K562 (cell line): ENCODE results near the gene PLCB3. TPM values are rescaled to one million over a fixed set of nuclear protein-coding genes. Genes with fewer than 3 reads are reported as not detected.

Experiments
- ARID1B ChIP-seq: fragments of 450-650 bp; IDR thresholded peaks from 2 replicates; pipeline ENCODE4 v1.6.1; 2016; ENCODE audit warnings: antibody characterized with exemption, mild to moderate bottlenecking, inconsistent platforms
- CBFA2T3 ChIP-seq: fragments of 450-650 bp; IDR thresholded peaks from 2 replicates; pipeline ENCODE4 v1.6.1; 2017
- DPF2 ChIP-seq: fragments of 450-650 bp; IDR thresholded peaks from 2 replicates; pipeline ENCODE4 v1.6.1; 2016
- ELF4 ChIP-seq: fragments of 450-650 bp; formaldehyde crosslinking; IDR thresholded peaks from 2 replicates; pipeline ENCODE4 v1.4.0; 2022; ENCODE audit warnings: missing genetic modification characterization
- FUS ChIP-seq: fragments of 200-400 bp; formaldehyde crosslinking; optimal IDR thresholded peaks from 2 replicates; pipeline ENCODE3; 2017; ENCODE audit warnings: low read depth, low read length
- GATAD2B ChIP-seq: fragments of 450-650 bp; IDR thresholded peaks from 2 replicates; pipeline ENCODE4 v1.6.1; 2017; ENCODE audit warnings: mild to moderate bottlenecking, borderline replicate concordance
- GTF2A2 ChIP-seq: IDR thresholded peaks from 2 replicates; pipeline ENCODE4 v1.6.1; 2016; ENCODE audit warnings: mild to moderate bottlenecking, missing genetic modification characterization, missing compliant biosample characterization
- LCOR ChIP-seq: sonication (generic); formaldehyde crosslinking; IDR thresholded peaks from 2 replicates; pipeline ENCODE4 v1.8.0; 2022; ENCODE audit warnings: mild to moderate bottlenecking, missing genetic modification reagents
- NCOA2 ChIP-seq, 2 experiments: fragments of 450-650 bp; IDR thresholded peaks; 2 replicates each; pipeline ENCODE4 v1.6.1; 2018; ENCODE audit warnings: mild to moderate bottlenecking in 2 of 2, moderate library complexity in 1 of 2; ENCODE audit not compliant: partially characterized antibody in 2 of 2
- NFATC3 ChIP-seq: fragments of 450-650 bp; IDR thresholded peaks from 2 replicates; pipeline ENCODE4 v1.6.1; 2017; ENCODE audit warnings: mild to moderate bottlenecking
- NR2F6 ChIP-seq: fragments of 450-650 bp; formaldehyde crosslinking; IDR thresholded peaks from 2 replicates; pipeline ENCODE4 v1.4.0; 2020; ENCODE audit warnings: mild to moderate bottlenecking
- PCBP2 ChIP-seq: fragments of 200-400 bp; formaldehyde crosslinking; IDR thresholded peaks from 2 replicates; pipeline ENCODE4 v1.6.1; 2018; ENCODE audit warnings: low read length, low read depth, mild to moderate bottlenecking, moderate library complexity; ENCODE audit not compliant: poor library complexity, severe bottlenecking
- PHB ChIP-seq: fragments of 250-450 bp; sonication (Bioruptor Pico); IDR thresholded peaks from 2 replicates; pipeline ENCODE4 v1.5.0; 2021
- RBM17 ChIP-seq: fragments of 200-400 bp; formaldehyde crosslinking; IDR thresholded peaks from 2 replicates; pipeline ENCODE4 v1.6.1; 2017; ENCODE audit warnings: low read depth, mild to moderate bottlenecking, low read length, borderline replicate concordance
- RNF2 ChIP-seq: sonication (generic); IDR thresholded peaks from 2 replicates; pipeline ENCODE4 v1.6.1; 2016
- SMARCA5 ChIP-seq: fragments of 450-650 bp; IDR thresholded peaks from 2 replicates; pipeline ENCODE4 v1.6.1; 2016
- SOX6 ChIP-seq: fragments of 450-650 bp; IDR thresholded peaks from 2 replicates; pipeline ENCODE4 v1.6.1; 2014; ENCODE audit warnings: mild to moderate bottlenecking
- TAL1 ChIP-seq: fragments of 450-650 bp; IDR thresholded peaks from 2 replicates; pipeline ENCODE4 v1.6.1; 2016; ENCODE audit warnings: mild to moderate bottlenecking
- ZBTB33 ChIP-seq: sonication (generic); formaldehyde crosslinking; IDR thresholded peaks from 2 replicates; pipeline ENCODE4 v1.8.1; 2023; ENCODE audit warnings: mild to moderate bottlenecking, missing genetic modification reagents
- ZEB2 ChIP-seq: fragments of 450-650 bp; IDR thresholded peaks from 2 replicates; pipeline ENCODE4 v1.6.1; 2016
- ZNF165 ChIP-seq: fragments of 250-450 bp; sonication (Bioruptor Pico); IDR thresholded peaks from 2 replicates; pipeline ENCODE4 v1.4.0; 2020; ENCODE audit warnings: borderline replicate concordance
- ZNF707 ChIP-seq: fragments of 250-450 bp; sonication (Bioruptor Pico); conservative IDR thresholded peaks from 2 replicates; pipeline ENCODE4 v1.8.0; 2022; ENCODE audit warnings: inconsistent platforms, mild to moderate bottlenecking, moderate library complexity
- polyA plus RNA-seq, 8 experiments: library from polyadenylated mRNA; depleted of rRNA in 4 of 8; stranded (reverse) in 5 of 8; unstranded in 3 of 8; fragments of >200 nt; fragmentation: Nextera tagmentation in 2 of 8; fragmentation: Illumina TruSeq in 1 of 8; extraction: Ambion mirVana in 2 of 8; extraction: Trizol in 1 of 8; gene quantifications; 2 replicates each; pipeline versions ENCODE4 v1.2.1 to v1.2.3, GENCODE V29; 2011 to 2014; ENCODE audit warnings: inconsistent platforms in 1 of 8, missing spikeins in 1 of 8
- total RNA-seq, 7 experiments: library from RNA; depleted of rRNA in 6 of 7; stranded (reverse); fragments of >200 nt in 6 of 7; fragmentation: Illumina TruSeq in 2 of 7; extraction: Trizol in 2 of 7; gene quantifications; 2 replicates each; pipeline versions ENCODE4 v1.2.1 to v1.2.3, GENCODE V29; 2011 to 2021; ENCODE audit warnings: low replicate concordance in 1 of 7
- TF ChIP-seq, protein P1 (sequence below): sonication (generic); IDR thresholded peaks from 2 replicates; pipeline ENCODE4 v1.6.1; 2016
- TF ChIP-seq, protein P2 (sequence below), 2 experiments: fragments of 450-650 bp; IDR thresholded peaks; 2 replicates each; pipeline ENCODE4 v1.6.1; 2018; ENCODE audit warnings: mild to moderate bottlenecking in 2 of 2, low read depth in 1 of 2; ENCODE audit not compliant: partially characterized antibody in 2 of 2
- TF ChIP-seq, protein P3 (sequence below): fragments of 450-650 bp; IDR thresholded peaks from 2 replicates; pipeline ENCODE4 v1.6.1; 2016; ENCODE audit warnings: missing biosample characterization, missing genetic modification characterization

Gene PLCB3
- total and polyA plus RNA-seq, 9 of the 15 experiments (the other 6 are each of a cell fraction or from before 2014, with no cell fraction given), result 0.31 to 44.8 (median 14.6) TPM

DNA sequence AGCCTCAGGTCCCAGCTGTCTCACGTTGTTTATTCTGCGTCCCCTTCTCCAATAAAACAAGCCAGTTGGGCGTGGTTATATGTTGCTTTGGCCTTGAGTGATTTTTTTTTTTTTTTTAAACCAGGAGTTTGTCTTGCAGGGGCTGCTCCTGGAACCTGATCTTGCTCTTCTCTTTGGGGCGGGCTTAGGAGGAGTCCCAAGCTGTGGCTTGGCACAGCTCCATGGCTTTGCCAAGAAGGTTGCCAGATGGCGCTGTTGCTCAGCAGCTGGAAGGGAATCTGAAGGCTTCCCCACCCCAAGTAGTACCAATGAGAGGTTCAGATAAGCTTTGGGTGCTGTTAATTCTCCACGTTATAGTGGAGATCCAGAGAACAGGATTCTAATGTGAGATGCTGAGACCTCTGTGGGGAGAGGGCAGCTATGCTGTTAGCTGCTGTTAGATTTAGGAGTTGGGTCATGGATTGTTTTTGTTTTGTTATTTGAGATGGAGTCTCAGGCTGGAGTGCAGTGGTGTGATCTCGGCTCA is 46.8 kb upstream of the PLCB3 start (continued):
- TF ChIP-seq GTF2A2, result no peak
- TF ChIP-seq NR2F6 (CRISPR knock-in tag), result no peak
- TF ChIP-seq ARID1B, result peak; percentile 40; the same call in 1 of the 2 replicates
- no peak for TF ChIP-seq LCOR (CRISPR knock-in tag)
- no peak for TF ChIP-seq ELF4
- TF ChIP-seq ZNF165 (CRISPR knock-in tag), result no peak
- no peak for TF ChIP-seq CBFA2T3
- TF ChIP-seq, protein P1, sequence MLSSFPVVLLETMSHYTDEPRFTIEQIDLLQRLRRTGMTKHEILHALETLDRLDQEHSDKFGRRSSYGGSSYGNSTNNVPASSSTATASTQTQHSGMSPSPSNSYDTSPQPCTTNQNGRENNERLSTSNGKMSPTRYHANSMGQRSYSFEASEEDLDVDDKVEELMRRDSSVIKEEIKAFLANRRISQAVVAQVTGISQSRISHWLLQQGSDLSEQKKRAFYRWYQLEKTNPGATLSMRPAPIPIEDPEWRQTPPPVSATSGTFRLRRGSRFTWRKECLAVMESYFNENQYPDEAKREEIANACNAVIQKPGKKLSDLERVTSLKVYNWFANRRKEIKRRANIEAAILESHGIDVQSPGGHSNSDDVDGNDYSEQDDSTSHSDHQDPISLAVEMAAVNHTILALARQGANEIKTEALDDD, result no peak
- TF ChIP-seq ZBTB33, result peak; percentile 69; the same call in 1 of the 2 replicates
- TF ChIP-seq, protein P2, sequence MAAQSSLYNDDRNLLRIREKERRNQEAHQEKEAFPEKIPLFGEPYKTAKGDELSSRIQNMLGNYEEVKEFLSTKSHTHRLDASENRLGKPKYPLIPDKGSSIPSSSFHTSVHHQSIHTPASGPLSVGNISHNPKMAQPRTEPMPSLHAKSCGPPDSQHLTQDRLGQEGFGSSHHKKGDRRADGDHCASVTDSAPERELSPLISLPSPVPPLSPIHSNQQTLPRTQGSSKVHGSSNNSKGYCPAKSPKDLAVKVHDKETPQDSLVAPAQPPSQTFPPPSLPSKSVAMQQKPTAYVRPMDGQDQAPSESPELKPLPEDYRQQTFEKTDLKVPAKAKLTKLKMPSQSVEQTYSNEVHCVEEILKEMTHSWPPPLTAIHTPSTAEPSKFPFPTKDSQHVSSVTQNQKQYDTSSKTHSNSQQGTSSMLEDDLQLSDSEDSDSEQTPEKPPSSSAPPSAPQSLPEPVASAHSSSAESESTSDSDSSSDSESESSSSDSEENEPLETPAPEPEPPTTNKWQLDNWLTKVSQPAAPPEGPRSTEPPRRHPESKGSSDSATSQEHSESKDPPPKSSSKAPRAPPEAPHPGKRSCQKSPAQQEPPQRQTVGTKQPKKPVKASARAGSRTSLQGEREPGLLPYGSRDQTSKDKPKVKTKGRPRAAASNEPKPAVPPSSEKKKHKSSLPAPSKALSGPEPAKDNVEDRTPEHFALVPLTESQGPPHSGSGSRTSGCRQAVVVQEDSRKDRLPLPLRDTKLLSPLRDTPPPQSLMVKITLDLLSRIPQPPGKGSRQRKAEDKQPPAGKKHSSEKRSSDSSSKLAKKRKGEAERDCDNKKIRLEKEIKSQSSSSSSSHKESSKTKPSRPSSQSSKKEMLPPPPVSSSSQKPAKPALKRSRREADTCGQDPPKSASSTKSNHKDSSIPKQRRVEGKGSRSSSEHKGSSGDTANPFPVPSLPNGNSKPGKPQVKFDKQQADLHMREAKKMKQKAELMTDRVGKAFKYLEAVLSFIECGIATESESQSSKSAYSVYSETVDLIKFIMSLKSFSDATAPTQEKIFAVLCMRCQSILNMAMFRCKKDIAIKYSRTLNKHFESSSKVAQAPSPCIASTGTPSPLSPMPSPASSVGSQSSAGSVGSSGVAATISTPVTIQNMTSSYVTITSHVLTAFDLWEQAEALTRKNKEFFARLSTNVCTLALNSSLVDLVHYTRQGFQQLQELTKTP (IDR thresholded peaks at IDR 0.05; ENCODE audit: low read depth in 1 of 2, partially characterized antibody in 2 of 2), result no peak
- no peak for TF ChIP-seq RNF2
- TF ChIP-seq PHB (CRISPR knock-in tag), result no peak
- no peak for TF ChIP-seq ZNF707 (CRISPR knock-in tag)
- no peak for TF ChIP-seq NFATC3
- no peak for TF ChIP-seq ZEB2
- no peak for TF ChIP-seq PCBP2
- TF ChIP-seq DPF2, result peak; percentile 53; the same call in 1 of the 2 replicates
- TF ChIP-seq, protein P3, sequence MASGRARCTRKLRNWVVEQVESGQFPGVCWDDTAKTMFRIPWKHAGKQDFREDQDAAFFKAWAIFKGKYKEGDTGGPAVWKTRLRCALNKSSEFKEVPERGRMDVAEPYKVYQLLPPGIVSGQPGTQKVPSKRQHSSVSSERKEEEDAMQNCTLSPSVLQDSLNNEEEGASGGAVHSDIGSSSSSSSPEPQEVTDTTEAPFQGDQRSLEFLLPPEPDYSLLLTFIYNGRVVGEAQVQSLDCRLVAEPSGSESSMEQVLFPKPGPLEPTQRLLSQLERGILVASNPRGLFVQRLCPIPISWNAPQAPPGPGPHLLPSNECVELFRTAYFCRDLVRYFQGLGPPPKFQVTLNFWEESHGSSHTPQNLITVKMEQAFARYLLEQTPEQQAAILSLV (tag), result no peak
- TF ChIP-seq SOX6, result 0 out of 2 replicates have a peak, but pooled peaks have one; percentile 10
- no peak for TF ChIP-seq RBM17
- no peak for TF ChIP-seq FUS
- TF ChIP-seq NCOA2 (IDR thresholded peaks at IDR 0.05; ENCODE audit: partially characterized antibody in 2 of 2), result no peak
- no peak for TF ChIP-seq TAL1
- TF ChIP-seq GATAD2B, result no peak
- no peak for TF ChIP-seq SMARCA5
